Ascending aorta (tissue), 2 donors: ENCODE data around the gene DPP9. TPM values are rescaled to one million over a fixed set of nuclear protein-coding genes. Genes with fewer than 3 reads are reported as not detected.

Experiments
- DNase-seq, 2 donors: peaks; one replicate each; pipeline ENCODE4 v3.0.0-alpha.2; 2019; ENCODE audit warnings: low spot score in 2 of 2
- H3K27ac ChIP-seq, 2 donors: fragments of 200-600 bp; sonication (generic); one replicate each; pipeline ENCODE4 v1.5.1; 2016 to 2017; ENCODE audit warnings: mild to moderate bottlenecking in 1 of 2
- H3K27me3 ChIP-seq: fragments of 200-600 bp; sonication (generic); one replicate; pipeline ENCODE4 v1.5.1; 2017
- H3K36me3 ChIP-seq, 2 donors: fragments of 200-600 bp; sonication (generic); one replicate each; pipeline ENCODE4 v1.5.1; 2016
- H3K4me1 ChIP-seq, 2 donors: fragments of 200-600 bp; sonication (generic); one replicate each; pipeline ENCODE4 v1.5.1; 2016 to 2017; ENCODE audit warnings: mild to moderate bottlenecking in 1 of 2
- H3K4me3 ChIP-seq, 2 donors: fragments of 200-600 bp; sonication (generic); one replicate each; pipeline ENCODE4 v1.5.1; 2016 to 2017; ENCODE audit warnings: mild to moderate bottlenecking in 1 of 2
- H3K9me3 ChIP-seq, 2 donors: fragments of 200-600 bp; sonication (generic); one replicate each; pipeline ENCODE4 v1.5.1; 2016
- intact Hi-C: fragments of 100-400 bp; cut with DNase I; formaldehyde crosslinking; loops from one replicate; pipeline ENCODE4 v1.15.1; 2023
- total RNA-seq: library from RNA; depleted of rRNA; stranded (reverse); fragments of >200 nt; gene quantifications from one replicate; pipeline ENCODE4 v1.1.0, GENCODE V29; 2016
- TF ChIP-seq, protein P1 (sequence below), 3 experiments: fragments of 200-600 bp in 2 of 3; fragments of 450-650 bp in 1 of 3; sonication (generic) in 2 of 3; IDR thresholded peaks; one replicate each; pipeline ENCODE4 v1.5.1; 2016 to 2019; ENCODE audit warnings: antibody characterized with exemption in 3 of 3, mild to moderate bottlenecking in 1 of 3, moderate library complexity in 1 of 3

The DPP9 gene
- total RNA-seq, 1 donor from 2014 or later, result 72.2 TPM

GRCh38 chr19:4649392-4650047 is 74.1 kb downstream of the DPP9 start:
- Histone ChIP-seq H3K9me3 (no peaks in the 10 kb centered on the region), H3K27ac (no peak overlapping the region), H3K4me3 (no peak overlapping the region), H3K36me3 (peaks cover 0 to 3% of the 10 kb centered on the region in 2 donors), H3K27me3 (no peaks in the 10 kb centered on the region), H3K4me1 (no peaks in the 10 kb centered on the region)
- TF ChIP-seq, protein P1, sequence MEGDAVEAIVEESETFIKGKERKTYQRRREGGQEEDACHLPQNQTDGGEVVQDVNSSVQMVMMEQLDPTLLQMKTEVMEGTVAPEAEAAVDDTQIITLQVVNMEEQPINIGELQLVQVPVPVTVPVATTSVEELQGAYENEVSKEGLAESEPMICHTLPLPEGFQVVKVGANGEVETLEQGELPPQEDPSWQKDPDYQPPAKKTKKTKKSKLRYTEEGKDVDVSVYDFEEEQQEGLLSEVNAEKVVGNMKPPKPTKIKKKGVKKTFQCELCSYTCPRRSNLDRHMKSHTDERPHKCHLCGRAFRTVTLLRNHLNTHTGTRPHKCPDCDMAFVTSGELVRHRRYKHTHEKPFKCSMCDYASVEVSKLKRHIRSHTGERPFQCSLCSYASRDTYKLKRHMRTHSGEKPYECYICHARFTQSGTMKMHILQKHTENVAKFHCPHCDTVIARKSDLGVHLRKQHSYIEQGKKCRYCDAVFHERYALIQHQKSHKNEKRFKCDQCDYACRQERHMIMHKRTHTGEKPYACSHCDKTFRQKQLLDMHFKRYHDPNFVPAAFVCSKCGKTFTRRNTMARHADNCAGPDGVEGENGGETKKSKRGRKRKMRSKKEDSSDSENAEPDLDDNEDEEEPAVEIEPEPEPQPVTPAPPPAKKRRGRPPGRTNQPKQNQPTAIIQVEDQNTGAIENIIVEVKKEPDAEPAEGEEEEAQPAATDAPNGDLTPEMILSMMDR (IDR thresholded peaks at IDR 0.05), result no peak
- intact Hi-C loops, result no loop called here
- DNase-seq, result no peak

GRCh38 chr19:4647676-4648644 is 75.7 kb downstream of the DPP9 start:
- DNase-seq, result no peak
- TF ChIP-seq, protein P1 (IDR thresholded peaks at IDR 0.05), result no peak
- H3K4me1 ChIP-seq, result no peaks in the 10 kb centered on the region
- no peaks in the 10 kb centered on the region for H3K36me3 ChIP-seq
- no peaks in the 10 kb centered on the region for H3K9me3 ChIP-seq
- intact Hi-C loops, result no loop called here
- H3K4me3 ChIP-seq, result no peak overlapping the region
- H3K27ac ChIP-seq, result no peak overlapping the region
- H3K27me3 ChIP-seq, result no peaks in the 10 kb centered on the region

- Histone ChIP-seq H3K27ac (no peak overlapping the region), H3K36me3 (no peaks in the 10 kb centered on the region), H3K27me3 (no peaks in the 10 kb centered on the region), H3K4me3 (no peak overlapping the region), H3K4me1 (no peaks in the 10 kb centered on the region), H3K9me3 (no peaks in the 10 kb centered on the region)
- DNase-seq, result no peak
- TF ChIP-seq, protein P1 (IDR thresholded peaks at IDR 0.05), result no peak
- intact Hi-C loops, result no loop called here
These were observed 77.9 kb downstream of the DPP9 start for GRCh38 chr19:4645718-4646117.

DNA sequence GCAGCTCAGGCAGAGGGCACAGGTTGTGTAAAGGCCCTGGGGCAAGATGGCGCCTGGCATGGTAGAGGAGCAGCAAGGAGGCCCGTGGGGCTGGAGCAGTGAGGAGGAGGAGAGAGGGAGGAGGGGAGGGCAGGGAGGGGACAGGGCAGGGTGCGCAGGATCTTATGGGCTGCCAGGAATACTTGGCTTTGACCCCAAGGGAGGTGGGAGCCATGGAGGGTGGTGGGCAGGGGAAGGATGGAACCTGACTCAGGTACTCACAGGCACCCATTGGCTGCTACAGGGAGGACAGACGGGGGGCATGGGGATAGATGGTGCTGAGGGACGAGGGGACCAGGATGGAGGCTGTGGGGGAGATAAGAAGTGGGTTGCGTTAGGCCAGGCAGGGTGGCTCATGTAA is 81.0 kb downstream of the DPP9 start:
- Histone ChIP-seq H3K4me1 (peaks cover 5 to 9% of the 10 kb centered on the region in 2 donors), H3K27me3 (no peaks in the 10 kb centered on the region), H3K9me3 (no peaks in the 10 kb centered on the region), H3K27ac (no peak overlapping the region), H3K4me3 (no peak overlapping the region), H3K36me3 (no peaks in the 10 kb centered on the region)
- no peak for DNase-seq
- TF ChIP-seq, protein P1 (IDR thresholded peaks at IDR 0.05), result no peak
- intact Hi-C loops, result no loop called here

DNA sequence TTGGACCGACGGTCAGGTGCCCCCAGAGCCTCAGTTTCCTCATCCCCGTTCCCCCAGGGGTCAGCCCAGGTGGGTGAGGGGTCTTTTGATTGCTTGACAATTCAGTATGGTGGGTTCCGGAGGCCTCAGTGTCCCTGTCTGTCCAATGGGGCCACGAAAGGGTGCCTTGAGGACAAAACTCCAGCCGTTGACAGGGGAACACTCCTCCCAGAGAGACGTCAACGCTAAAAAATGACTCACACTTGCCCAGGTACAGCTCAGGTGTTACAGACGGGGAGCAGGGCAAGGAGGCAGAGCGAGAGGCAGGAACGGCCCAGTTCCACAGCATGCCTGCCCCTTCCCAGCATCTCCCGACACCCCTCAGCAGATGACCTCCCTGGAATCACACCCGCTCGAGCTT is 82.5 kb downstream of the DPP9 start:
- Histone ChIP-seq H3K27ac (no peak overlapping the region), H3K4me3 (no peak overlapping the region), H3K9me3 (no peaks in the 10 kb centered on the region), H3K4me1 (peaks cover 5 to 12% of the 10 kb centered on the region in 2 donors), H3K27me3 (no peaks in the 10 kb centered on the region), H3K36me3 (no peaks in the 10 kb centered on the region)
- no peak for DNase-seq
- TF ChIP-seq, protein P1 (IDR thresholded peaks at IDR 0.05), result no peak
- intact Hi-C loops, result no loop called here
